ENCODE results near the gene M1AP. TPM values are rescaled to one million over a fixed set of nuclear protein-coding genes. Genes with fewer than 3 reads are reported as not detected.

The M1AP gene
- total RNA-seq, 4 donors from 2014 or later, result 0.81 to 2.6 (median 1.8) TPM

GRCh38 chr2:74536166-74536950 is 111.8 kb downstream of the M1AP start:
- H3K27me3 ChIP-seq, result no peaks in the 10 kb centered on the region
- 84 to 87% methylated on average over 22 to 23 of the region's 23 CpGs for WGBS, 2 donors
- no peak overlapping the region for H3K27ac ChIP-seq
- intact Hi-C loops (cut with DNase I), result no loop called here
- H3K4me3 ChIP-seq (replicated peaks in 1 of 3), result no peak overlapping the region
- H3K36me3 ChIP-seq, result peaks cover 0 to 11% of the 10 kb centered on the region in 2 donors
- peaks cover 0 to 6% of the 10 kb centered on the region in 2 donors for H3K4me1 ChIP-seq
- H3K9me3 ChIP-seq, result no peaks in the 10 kb centered on the region
- TF ChIP-seq POLR2A (IDR thresholded peaks at IDR 0.05), result no peak
- no peak for TF ChIP-seq CTCF (IDR thresholded peaks at IDR 0.05)
- DNase-seq, result no peak

- intact Hi-C loops (cut with DNase I), result no loop called here
- Histone ChIP-seq H3K4me1 (peaks cover 6 to 7% of the 10 kb centered on the region in 2 donors), H3K9me3 (no peaks in the 10 kb centered on the region), H3K36me3 (peaks cover 0 to 11% of the 10 kb centered on the region in 2 donors), H3K4me3 (replicated peaks in 1 of 3) (no peak overlapping the region), H3K27me3 (no peaks in the 10 kb centered on the region), H3K27ac (no peak overlapping the region)
- 89 to 97% methylated on average over 10 of the region's 10 CpGs for WGBS, 2 donors
- no peak for TF ChIP-seq POLR2A (IDR thresholded peaks at IDR 0.05)
- no peak for TF ChIP-seq CTCF (IDR thresholded peaks at IDR 0.05)
- no peak for DNase-seq
These were observed 112.6 kb downstream of the M1AP start for GRCh38 chr2:74535440-74535965.

- intact Hi-C loops (cut with DNase I), result no loop called here
- TF ChIP-seq CTCF (IDR thresholded peaks at IDR 0.05) (no peak), POLR2A (IDR thresholded peaks at IDR 0.05) (no peak)
- Histone ChIP-seq H3K9me3 (no peaks in the 10 kb centered on the region), H3K36me3 (peaks cover 0 to 11% of the 10 kb centered on the region in 2 donors), H3K4me1 (peaks cover 6 to 7% of the 10 kb centered on the region in 2 donors), H3K27me3 (no peaks in the 10 kb centered on the region), H3K4me3 (replicated peaks in 1 of 3) (no peak overlapping the region), H3K27ac (no peak overlapping the region)
- 86 to 88% methylated on average over 6 to 12 of the region's 12 CpGs for WGBS, 2 donors
- DNase-seq, result no peak
These were observed 113.7 kb downstream of the M1AP start for GRCh38 chr2:74534411-74534810.

GRCh38 chr2:74533464-74533863 is 114.7 kb downstream of the M1AP start:
- Histone ChIP-seq H3K9me3 (no peaks in the 10 kb centered on the region), H3K36me3 (peaks cover 0 to 11% of the 10 kb centered on the region in 2 donors), H3K4me1 (peaks cover 6 to 14% of the 10 kb centered on the region in 2 donors), H3K27me3 (no peaks in the 10 kb centered on the region), H3K27ac (no peak overlapping the region), H3K4me3 (replicated peaks in 1 of 3) (no peak overlapping the region)
- WGBS, 2 donors, result 86 to 91% methylated on average over 4 of the region's 4 CpGs
- TF ChIP-seq CTCF (IDR thresholded peaks at IDR 0.05), result no peak
- TF ChIP-seq POLR2A (IDR thresholded peaks at IDR 0.05), result no peak
- DNase-seq, result no peak
- intact Hi-C loops (cut with DNase I), result no loop called here

DNA sequence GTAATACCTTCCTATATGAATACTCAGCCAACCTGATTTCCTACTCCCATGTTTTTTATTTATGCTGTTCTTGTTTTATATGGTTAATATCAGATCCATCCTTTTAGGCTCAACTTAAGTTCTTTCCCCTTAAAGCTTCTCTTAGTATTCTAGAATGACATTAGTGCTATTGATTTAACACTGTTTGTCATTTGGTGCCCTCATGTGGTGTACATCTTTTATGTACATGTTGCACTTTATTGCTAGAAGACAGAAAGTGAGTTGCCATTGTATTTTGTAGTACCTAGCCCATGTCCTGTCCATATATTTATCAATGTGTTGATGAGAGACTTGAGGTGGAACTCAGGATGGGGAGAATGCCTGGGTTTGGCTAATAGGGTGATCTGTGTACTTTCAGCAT is 115.9 kb downstream of the M1AP start:
- H3K9me3 ChIP-seq, result no peaks in the 10 kb centered on the region
- H3K36me3 ChIP-seq, result peaks cover 5 to 18% of the 10 kb centered on the region in 2 donors
- H3K4me3 ChIP-seq (replicated peaks in 1 of 3), result no peak overlapping the region
- intact Hi-C loops (cut with DNase I), result no loop called here
- TF ChIP-seq CTCF (IDR thresholded peaks at IDR 0.05), result peak in 2 of 6 experiments; percentile 11 to 15
- no peak for TF ChIP-seq POLR2A (IDR thresholded peaks at IDR 0.05)
- no peak overlapping the region for H3K27ac ChIP-seq
- H3K4me1 ChIP-seq, result peaks cover 10 to 18% of the 10 kb centered on the region in 2 donors
- H3K27me3 ChIP-seq, result no peaks in the 10 kb centered on the region
- no peak for DNase-seq

Measured in thyroid gland (tissue), 4 donors.